HEK293T (cell line): ENCODE measurements around the gene TAF1C.

Source experiments
- CTCF ChIA-PET: fragments of 350-600 bp; formaldehyde crosslinking; extraction: SDS; loops from one replicate; lab custom pipeline; 2021; ENCODE audit warnings: antibody characterized with exemption, inconsistent platforms; lab: Yijun Ruan, JAX
- POLR2A ChIA-PET: fragments of 350-600 bp; formaldehyde crosslinking; extraction: SDS; loops from one replicate; lab custom pipeline; 2020; ENCODE audit warnings: antibody characterized with exemption, inconsistent platforms; lab: Yijun Ruan, JAX
- DNase-seq: peaks from one replicate; pipeline ENCODE4 v3.0.0; 2012; ENCODE audit warnings: mixed read lengths; ENCODE audit errors: extremely low spot score
- ARNT ChIP-seq: fragments of 450-650 bp; IDR thresholded peaks from 2 replicates; pipeline ENCODE4 v1.6.1; 2017; ENCODE audit warnings: mild to moderate bottlenecking
- BHLHE40 ChIP-seq: fragments of 450-650 bp; IDR thresholded peaks from 2 replicates; pipeline ENCODE4 v1.6.1; 2016; ENCODE audit warnings: mild to moderate bottlenecking, moderate library complexity, borderline replicate concordance
- CTBP1 ChIP-seq: fragments of 450-650 bp; IDR thresholded peaks from 2 replicates; pipeline ENCODE4 v1.6.1; 2016; ENCODE audit warnings: borderline replicate concordance
- ELF4 ChIP-seq: fragments of 450-650 bp; IDR thresholded peaks from 2 replicates; pipeline ENCODE4 v1.6.1; 2017; ENCODE audit warnings: antibody characterized with exemption
- FOXA1 ChIP-seq: fragments of 450-650 bp; IDR thresholded peaks from 2 replicates; pipeline ENCODE4 v1.6.1; 2016; ENCODE audit warnings: mild to moderate bottlenecking
- FOXK2 ChIP-seq: fragments of 450-650 bp; IDR thresholded peaks from 2 replicates; pipeline ENCODE4 v1.6.1; 2016; ENCODE audit warnings: mild to moderate bottlenecking
- FOXM1 ChIP-seq: fragments of 450-650 bp; IDR thresholded peaks from 2 replicates; pipeline ENCODE4 v1.6.1; 2017; ENCODE audit warnings: mild to moderate bottlenecking, borderline replicate concordance
- HDGF ChIP-seq: fragments of 450-650 bp; IDR thresholded peaks from 2 replicates; pipeline ENCODE4 v1.6.1; 2017; ENCODE audit warnings: antibody characterized with exemption, borderline replicate concordance
- L3MBTL2 ChIP-seq: fragments of 450-650 bp; conservative IDR thresholded peaks from 2 replicates; pipeline ENCODE4 v1.6.1; 2016; ENCODE audit warnings: mild to moderate bottlenecking
- LEF1 ChIP-seq: fragments of 450-650 bp; IDR thresholded peaks from 2 replicates; pipeline ENCODE4 v1.6.1; 2017; ENCODE audit warnings: mild to moderate bottlenecking, borderline replicate concordance
- NFRKB ChIP-seq: fragments of 450-650 bp; IDR thresholded peaks from 2 replicates; pipeline ENCODE4 v1.6.1; 2016; ENCODE audit warnings: mild to moderate bottlenecking, moderate library complexity
- SP1 ChIP-seq: fragments of 450-650 bp; IDR thresholded peaks from 2 replicates; pipeline ENCODE4 v1.6.1; 2017
- SUZ12 ChIP-seq: fragments of 450-650 bp; IDR thresholded peaks from 2 replicates; pipeline ENCODE4 v1.6.1; 2016; ENCODE audit warnings: mild to moderate bottlenecking
- TARDBP ChIP-seq: fragments of 450-650 bp; IDR thresholded peaks from 2 replicates; pipeline ENCODE4 v1.6.1; 2016
- ZNF384 ChIP-seq: fragments of 450-650 bp; IDR thresholded peaks from 2 replicates; pipeline ENCODE4 v1.6.1; 2016
- TF ChIP-seq, protein P1 (sequence below): fragments of 450-650 bp; IDR thresholded peaks from 2 replicates; pipeline ENCODE4 v1.6.1; 2016

Gene TAF1C

DNA sequence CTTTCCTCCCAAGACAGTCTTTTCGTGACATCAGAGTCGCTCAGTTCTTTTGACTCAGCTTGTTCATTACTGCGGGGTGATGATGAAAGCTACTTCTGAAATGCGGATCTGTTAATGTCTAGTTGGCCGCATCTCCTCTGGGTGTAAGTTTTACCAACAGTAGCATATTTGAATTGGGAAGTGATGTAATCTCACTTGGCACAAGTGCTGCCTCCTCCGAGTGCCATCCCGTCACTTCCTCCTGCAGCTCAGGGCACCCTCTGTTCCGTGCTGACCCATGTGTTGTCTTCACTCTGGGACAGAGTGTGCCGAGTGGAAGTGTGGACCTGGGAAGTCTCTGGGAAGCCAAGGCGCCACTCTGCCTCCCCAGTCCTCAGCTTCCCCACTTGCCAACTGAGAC, 13.0 kb upstream of the TAF1C start:
- POLR2A ChIA-PET = no interaction called here
- no peak for DNase-seq
- TF ChIP-seq LEF1 (no peak), FOXK2 (no peak)
- TF ChIP-seq, protein P1, sequence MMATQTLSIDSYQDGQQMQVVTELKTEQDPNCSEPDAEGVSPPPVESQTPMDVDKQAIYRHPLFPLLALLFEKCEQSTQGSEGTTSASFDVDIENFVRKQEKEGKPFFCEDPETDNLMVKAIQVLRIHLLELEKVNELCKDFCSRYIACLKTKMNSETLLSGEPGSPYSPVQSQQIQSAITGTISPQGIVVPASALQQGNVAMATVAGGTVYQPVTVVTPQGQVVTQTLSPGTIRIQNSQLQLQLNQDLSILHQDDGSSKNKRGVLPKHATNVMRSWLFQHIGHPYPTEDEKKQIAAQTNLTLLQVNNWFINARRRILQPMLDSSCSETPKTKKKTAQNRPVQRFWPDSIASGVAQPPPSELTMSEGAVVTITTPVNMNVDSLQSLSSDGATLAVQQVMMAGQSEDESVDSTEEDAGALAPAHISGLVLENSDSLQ = no peak
- CTCF ChIA-PET = interaction anchor here (1.1 kb wide), 1 partner anchor 13 kb away, joined by 3 read pairs; the partner anchor contains the start of gene TAF1C

DNA sequence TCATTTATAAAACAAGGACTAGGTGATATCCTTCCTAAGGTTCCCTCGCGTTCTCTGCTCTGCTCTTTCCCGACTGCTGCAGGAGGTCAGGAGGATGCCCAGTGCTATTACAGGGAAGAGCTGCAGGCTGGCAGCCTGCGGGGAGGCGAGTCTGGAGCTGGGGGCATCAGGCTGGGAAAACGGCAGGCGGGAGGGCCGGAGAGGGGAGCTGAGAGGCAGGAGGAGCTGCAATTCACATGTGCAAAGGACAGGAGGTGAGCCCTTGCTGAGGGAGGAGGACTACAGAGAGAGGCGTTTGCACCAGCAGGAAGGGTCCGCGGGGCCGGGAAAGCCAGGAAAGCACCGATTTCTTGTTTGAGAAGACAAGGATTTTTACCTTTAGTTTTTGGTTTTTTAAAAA, 12.2 kb upstream of the TAF1C start:
- ChIA-PET CTCF (interaction anchor here (0.8 kb wide), 1 partner anchor 12 kb away, joined by 4 read pairs; the partner anchor contains the start of gene TAF1C), POLR2A (no interaction called here)
- no peak for TF ChIP-seq FOXK2
- TF ChIP-seq NFRKB = no peak
- no peak for TF ChIP-seq ELF4
- no peak for TF ChIP-seq ZNF384
- no peak for TF ChIP-seq LEF1
- TF ChIP-seq FOXA1 = no peak
- no peak for TF ChIP-seq HDGF
- no peak for TF ChIP-seq SP1
- TF ChIP-seq SUZ12 = no peak
- TF ChIP-seq TARDBP = no peak
- TF ChIP-seq CTBP1 = no peak
- no peak for TF ChIP-seq FOXM1
- TF ChIP-seq L3MBTL2 = no peak
- no peak for TF ChIP-seq ARNT
- TF ChIP-seq, protein P1 = no peak
- no peak for DNase-seq

DNA sequence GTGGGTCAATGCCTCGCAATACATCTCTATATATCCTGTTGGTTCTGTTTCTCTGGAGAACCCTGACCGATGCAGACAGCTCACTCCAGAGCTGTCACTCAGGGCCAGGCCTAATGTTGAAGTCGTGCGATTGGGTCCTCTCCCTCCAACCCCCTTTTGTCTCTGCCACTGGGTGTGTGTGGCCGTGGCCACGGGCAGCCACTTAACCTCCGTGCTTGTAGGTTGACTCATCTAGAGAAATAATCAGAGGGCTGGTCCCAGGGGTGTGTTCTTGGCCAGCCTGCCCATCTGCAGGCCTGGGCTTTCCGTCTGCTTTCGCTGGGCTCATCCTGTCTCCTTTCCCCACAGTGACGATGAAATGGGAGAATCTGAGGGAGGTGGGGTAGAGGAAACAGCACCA, 11.5 kb upstream of the TAF1C start:
- TF ChIP-seq ZNF384 = no peak
- no peak for TF ChIP-seq HDGF
- ChIA-PET POLR2A (no interaction called here), CTCF (interaction anchor here (0.8 kb wide), 1 partner anchor 11 kb away, joined by 4 read pairs; the partner anchor contains the start of gene TAF1C)
- no peak for DNase-seq

DNA sequence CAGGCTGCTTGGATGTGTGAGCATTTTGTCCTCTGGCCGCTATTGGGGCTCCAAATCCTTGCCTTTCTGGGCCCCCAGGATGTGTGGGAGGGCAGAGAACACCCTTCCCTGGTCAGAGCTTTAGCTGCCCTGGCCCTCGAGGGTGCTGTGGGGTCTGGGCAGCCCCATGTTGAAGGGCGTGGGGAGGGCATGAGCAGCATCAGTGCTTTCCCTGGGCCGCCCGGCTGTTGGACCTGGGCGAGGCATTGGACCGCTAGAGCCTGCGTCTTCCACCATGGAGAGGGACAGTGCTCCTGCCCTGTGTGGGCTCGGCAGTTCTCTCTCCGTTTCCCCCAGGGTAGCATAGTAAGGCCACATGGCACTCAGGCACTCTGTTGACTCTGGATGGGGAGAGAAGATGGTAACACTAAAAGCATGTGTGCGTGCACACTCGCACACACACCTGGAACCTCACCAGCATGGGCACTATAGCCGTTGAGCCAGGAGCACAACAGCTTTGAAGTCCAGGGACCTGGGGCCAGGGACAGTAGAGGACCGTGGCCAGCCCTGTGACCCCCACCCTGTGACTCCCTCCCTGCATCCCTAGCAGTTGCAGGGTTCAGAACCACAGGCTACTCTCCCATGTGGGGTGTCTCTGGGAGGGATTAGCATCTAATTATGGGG, 10.7 kb upstream of the TAF1C start:
- ChIA-PET CTCF (no interaction called here), POLR2A (no interaction called here)
- DNase-seq = no peak
- TF ChIP-seq NFRKB (no peak), SUZ12 (no peak), BHLHE40 (no peak), FOXA1 (no peak), L3MBTL2 (no peak), SP1 (no peak), TARDBP (no peak), CTBP1 (no peak), FOXK2 (no peak), FOXM1 (no peak), HDGF (no peak)

DNA sequence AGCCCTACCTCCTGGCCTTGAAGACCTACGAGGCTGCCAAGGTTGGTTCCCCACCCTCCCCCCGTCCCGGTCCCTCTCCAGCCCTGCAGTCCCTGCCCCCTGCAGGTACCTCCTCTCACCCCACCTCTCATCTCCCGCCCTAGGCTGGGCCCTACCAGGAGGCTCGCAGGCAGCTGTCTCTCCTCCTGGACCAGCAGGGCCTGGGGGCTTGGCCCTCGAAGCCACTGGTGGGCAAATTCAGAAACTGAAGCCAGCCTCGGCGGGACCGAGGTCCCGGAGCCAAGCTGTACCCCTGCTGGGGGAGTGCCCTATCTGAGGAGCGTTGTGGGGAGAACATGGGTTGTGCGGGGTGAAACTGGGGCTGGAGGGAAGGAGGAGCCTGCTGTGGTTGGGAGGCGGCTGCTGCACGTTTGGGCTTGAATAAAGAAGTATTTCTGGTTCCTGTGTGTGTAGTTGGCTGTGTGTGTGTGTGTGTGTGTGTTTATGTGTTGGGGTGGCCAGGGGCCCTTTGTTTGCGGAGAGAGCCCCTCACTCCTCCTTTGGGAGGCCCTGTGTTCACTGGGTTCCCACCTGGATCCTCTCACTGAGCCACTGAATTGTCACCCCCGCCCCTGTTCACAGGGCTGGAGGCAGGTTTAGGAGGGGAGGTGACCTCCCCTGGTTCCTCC, 10.0 kb upstream of the TAF1C start:
- POLR2A ChIA-PET = no interaction called here
- no peak for DNase-seq
- TF ChIP-seq ELF4 (no peak), ZNF384 (no peak), TARDBP (no peak), SP1 (no peak), SUZ12 (no peak), BHLHE40 (no peak), FOXK2 (no peak), ARNT (no peak), FOXM1 (no peak), NFRKB (no peak), HDGF (no peak), L3MBTL2 (no peak), FOXA1 (no peak), CTBP1 (no peak), LEF1 (no peak)
- TF ChIP-seq, protein P1 = no peak
- CTCF ChIA-PET = no interaction called here

DNA sequence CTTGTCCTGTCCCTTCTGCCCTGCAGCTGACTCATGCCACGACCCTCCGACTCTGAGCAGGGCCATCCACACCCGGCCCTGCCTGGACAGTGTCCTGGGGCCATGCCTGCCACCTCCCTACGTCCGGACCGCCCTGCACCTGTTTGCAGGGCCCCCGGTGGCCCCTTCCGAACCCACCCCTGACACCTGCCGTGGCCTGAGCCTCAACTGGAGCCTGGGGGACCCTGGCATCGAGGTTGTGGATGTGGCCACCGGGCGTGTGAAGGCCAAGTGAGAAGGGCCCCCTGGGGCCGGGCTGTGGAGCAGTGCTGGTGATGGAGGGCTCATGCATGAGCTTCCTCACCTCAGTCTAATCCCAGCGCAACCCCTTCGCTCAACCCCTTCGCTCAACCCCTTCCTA, 9.2 kb upstream of the TAF1C start:
- ChIA-PET CTCF (no interaction called here), POLR2A (interaction anchor here (0.9 kb wide), 1 partner anchor 9 kb away, joined by 3 read pairs; the partner anchor contains the start of gene TAF1C)
- no peak for DNase-seq
- TF ChIP-seq TARDBP (no peak), FOXA1 (no peak), SP1 (no peak), L3MBTL2 (no peak), FOXK2 (no peak), ZNF384 (no peak), FOXM1 (no peak), NFRKB (no peak), CTBP1 (no peak), SUZ12 (no peak), ARNT (no peak), HDGF (no peak)
